ENCODE measurements around the gene TESK2. TPM values are rescaled to one million over a fixed set of nuclear protein-coding genes. Genes with fewer than 3 reads are reported as not detected.

Gene TESK2
- total and polyA plus RNA-seq, 12 donors = 1.1 to 21.4 (median 3.6) TPM

DNA sequence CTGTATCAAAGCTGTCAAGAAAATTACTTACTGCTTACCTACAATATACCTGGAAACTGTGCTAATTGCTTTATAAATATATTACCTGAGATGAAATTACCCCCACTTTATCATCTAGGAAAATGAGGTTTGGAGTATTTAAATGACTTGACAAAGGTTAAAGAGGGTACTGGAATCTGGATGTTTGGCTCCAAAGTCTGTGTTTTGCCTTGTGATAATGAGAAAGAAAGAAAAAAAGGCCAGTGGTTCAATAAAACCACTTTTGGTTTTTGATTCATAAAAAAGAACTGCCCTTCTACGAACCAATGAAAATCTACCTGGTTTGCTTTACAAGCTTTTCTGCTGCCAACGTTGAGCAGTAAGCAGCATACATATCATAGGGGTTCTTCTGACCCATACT is 89.4 kb downstream of the TESK2 start:
- H3K27ac ChIP-seq = no peak overlapping the region
- no peak for DNase-seq
- H3K27me3 ChIP-seq = no peaks in the 10 kb centered on the region
- intact Hi-C loops (cut with DNase I) = no loop called here
- peaks cover 0 to 5% of the 10 kb centered on the region in 2 donors for H3K4me1 ChIP-seq (replicated peaks in 1 of 2)
- TF ChIP-seq, protein P1, sequence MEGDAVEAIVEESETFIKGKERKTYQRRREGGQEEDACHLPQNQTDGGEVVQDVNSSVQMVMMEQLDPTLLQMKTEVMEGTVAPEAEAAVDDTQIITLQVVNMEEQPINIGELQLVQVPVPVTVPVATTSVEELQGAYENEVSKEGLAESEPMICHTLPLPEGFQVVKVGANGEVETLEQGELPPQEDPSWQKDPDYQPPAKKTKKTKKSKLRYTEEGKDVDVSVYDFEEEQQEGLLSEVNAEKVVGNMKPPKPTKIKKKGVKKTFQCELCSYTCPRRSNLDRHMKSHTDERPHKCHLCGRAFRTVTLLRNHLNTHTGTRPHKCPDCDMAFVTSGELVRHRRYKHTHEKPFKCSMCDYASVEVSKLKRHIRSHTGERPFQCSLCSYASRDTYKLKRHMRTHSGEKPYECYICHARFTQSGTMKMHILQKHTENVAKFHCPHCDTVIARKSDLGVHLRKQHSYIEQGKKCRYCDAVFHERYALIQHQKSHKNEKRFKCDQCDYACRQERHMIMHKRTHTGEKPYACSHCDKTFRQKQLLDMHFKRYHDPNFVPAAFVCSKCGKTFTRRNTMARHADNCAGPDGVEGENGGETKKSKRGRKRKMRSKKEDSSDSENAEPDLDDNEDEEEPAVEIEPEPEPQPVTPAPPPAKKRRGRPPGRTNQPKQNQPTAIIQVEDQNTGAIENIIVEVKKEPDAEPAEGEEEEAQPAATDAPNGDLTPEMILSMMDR (IDR thresholded peaks at IDR 0.05) = no peak
- TF ChIP-seq POLR2A (IDR thresholded peaks at IDR 0.05) = no peak
- no peak overlapping the region for H3K4me3 ChIP-seq
- no peaks in the 10 kb centered on the region for H3K9me3 ChIP-seq (replicated peaks in 1 of 3)
- WGBS, 4 donors = 83 to 90% (median 88%) methylated on average over 2 of the region's 2 CpGs
- no peaks in the 10 kb centered on the region for H3K36me3 ChIP-seq (replicated peaks in 1 of 2)

DNA sequence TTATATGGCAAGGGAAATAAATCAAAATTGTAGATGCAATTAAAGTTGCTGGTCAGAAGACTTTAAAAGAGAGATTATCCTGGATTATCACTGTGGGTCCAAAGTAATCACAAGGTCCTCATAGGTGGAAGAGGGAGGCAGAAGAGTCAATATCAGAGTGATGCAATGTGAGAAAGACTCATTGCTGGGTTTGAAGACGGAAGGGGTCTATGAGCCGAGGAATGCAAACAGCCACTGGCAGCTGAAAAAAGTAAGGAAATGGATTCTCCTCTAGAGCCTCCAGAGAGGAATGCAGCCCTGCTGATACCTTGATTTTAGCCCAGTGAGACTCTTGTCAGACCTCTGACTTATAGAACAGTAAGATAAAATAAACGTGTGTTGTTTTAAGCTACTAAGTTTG is 90.9 kb downstream of the TESK2 start:
- H3K36me3 ChIP-seq (replicated peaks in 1 of 2) = no peaks in the 10 kb centered on the region
- intact Hi-C loops (cut with DNase I) = no loop called here
- no peaks in the 10 kb centered on the region for H3K27me3 ChIP-seq
- peaks cover 0 to 5% of the 10 kb centered on the region in 2 donors for H3K4me1 ChIP-seq (replicated peaks in 1 of 2)
- no peaks in the 10 kb centered on the region for H3K9me3 ChIP-seq (replicated peaks in 1 of 3)
- no peak overlapping the region for H3K4me3 ChIP-seq
- WGBS, 4 donors = 79 to 89% (median 85%) methylated on average over 3 of the region's 3 CpGs
- H3K27ac ChIP-seq = no peak overlapping the region
- DNase-seq = no peak
- TF ChIP-seq POLR2A (IDR thresholded peaks at IDR 0.05) = no peak
- TF ChIP-seq, protein P1 (IDR thresholded peaks at IDR 0.05) = no peak

DNA sequence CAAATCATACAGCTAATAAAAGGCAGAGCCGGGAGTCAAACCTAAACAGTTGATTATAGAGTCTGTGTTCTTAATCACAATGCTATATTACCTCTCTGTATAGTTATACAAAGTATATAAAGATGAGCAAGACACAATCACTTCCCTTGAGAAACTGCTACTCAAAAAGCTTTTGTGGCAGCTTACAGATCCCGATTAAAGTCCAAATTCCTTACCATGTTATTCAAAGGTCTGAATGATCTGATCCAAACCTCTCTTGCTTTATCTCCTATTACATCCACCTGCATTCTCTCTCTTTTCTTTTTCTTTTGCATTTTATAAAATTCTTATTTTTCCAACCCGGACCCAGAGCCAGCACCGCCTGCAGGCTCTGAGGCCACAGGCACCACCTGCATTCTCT is 93.7 kb downstream of the TESK2 start:
- Histone ChIP-seq H3K27me3 (no peaks in the 10 kb centered on the region), H3K27ac (no peak overlapping the region), H3K36me3 (replicated peaks in 1 of 2) (no peaks in the 10 kb centered on the region), H3K4me1 (replicated peaks in 1 of 2) (no peaks in the 10 kb centered on the region), H3K9me3 (replicated peaks in 1 of 3) (no peaks in the 10 kb centered on the region), H3K4me3 (no peak overlapping the region)
- TF ChIP-seq, protein P1 (IDR thresholded peaks at IDR 0.05) = no peak
- no peak for TF ChIP-seq POLR2A (IDR thresholded peaks at IDR 0.05)
- WGBS, 4 donors = 96 to 98% (median 96%) methylated on average over 4 of the region's 4 CpGs
- DNase-seq = no peak
- intact Hi-C loops (cut with DNase I) = no loop called here

DNA sequence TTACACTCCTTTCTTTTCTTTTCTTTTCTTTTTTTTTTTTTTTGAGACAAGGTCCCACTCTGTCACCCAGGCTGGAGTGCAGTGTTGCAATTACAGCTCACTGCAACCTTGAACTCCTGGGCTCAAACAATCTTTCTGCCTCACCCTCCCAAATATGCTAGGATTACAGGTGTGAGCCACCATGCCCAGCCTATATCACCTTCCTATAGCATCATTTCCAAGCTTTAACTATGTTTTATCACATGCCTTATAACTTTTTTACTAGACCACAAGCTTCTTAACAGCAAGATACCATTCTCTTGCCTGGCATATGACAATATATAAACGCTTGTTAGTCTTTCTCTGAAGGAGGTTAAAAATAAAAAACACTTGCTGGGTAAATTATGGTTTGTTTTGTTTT is 95.4 kb downstream of the TESK2 start:
- DNase-seq = no peak

More for the DNA sequence above, 95.4 kb downstream of the TESK2 start:
- H3K27me3 ChIP-seq = no peaks in the 10 kb centered on the region
- TF ChIP-seq, protein P1 (IDR thresholded peaks at IDR 0.05) = no peak
- TF ChIP-seq POLR2A (IDR thresholded peaks at IDR 0.05) = no peak
- H3K4me1 ChIP-seq (replicated peaks in 1 of 2) = no peaks in the 10 kb centered on the region
- intact Hi-C loops (cut with DNase I) = no loop called here
- 85 to 92% (median 88%) methylated on average over 1 of the region's 1 CpG for whole genome bisulfite sequencing, 4 donors
- H3K36me3 ChIP-seq (replicated peaks in 1 of 2) = no peaks in the 10 kb centered on the region
- no peaks in the 10 kb centered on the region for H3K9me3 ChIP-seq (replicated peaks in 1 of 3)
- H3K4me3 ChIP-seq = no peak overlapping the region
- H3K27ac ChIP-seq = no peak overlapping the region

Measured in adrenal gland (tissue), 12 donors.